IMR-90 (cell line): ENCODE results near the gene LRCH3. TPM values are rescaled to one million over a fixed set of nuclear protein-coding genes. Genes with fewer than 3 reads are reported as not detected.

ENCODE experiments used
- ATAC-seq: fragments of 200-7000 bp; cut with Tn5 transposase; 2 replicates; pipeline ENCODE4 v1.9.1; 2020; ENCODE audit warnings: low read depth, mild to moderate bottlenecking, moderate library complexity
- BruUV-seq: library from RNA; stranded (reverse); fragments of 400-500 nt; replicated peaks from 2 replicates; lab custom pipeline; 2021; lab: Mats Ljungman, UMichigan
- CTCF ChIA-PET: fragments of 300-600 bp; formaldehyde crosslinking; extraction: SDS; loops from one replicate; lab custom pipeline; 2021; ENCODE audit warnings: antibody characterized with exemption; lab: Yijun Ruan, JAX
- POLR2A ChIA-PET: fragments of 300-600 bp; sonication (Branson Sonifier 250); formaldehyde crosslinking; loops from one replicate; lab custom pipeline; 2022; ENCODE audit warnings: antibody characterized with exemption; ENCODE audit not compliant: unreplicated experiment; lab: Charles Lee
- DNase-seq: peaks from one replicate; pipeline ENCODE4 v3.0.0; 2013
- H2AFZ ChIP-seq: replicated peaks from 2 replicates; pipeline ENCODE3; 2013; ENCODE audit warnings: low read length, mild to moderate bottlenecking; ENCODE audit not compliant: poor library complexity
- H2AK5ac ChIP-seq: 2 replicates; pipeline ENCODE4 v1.6.1; 2013; ENCODE audit warnings: low read depth, low read length, inconsistent platforms
- H2AK9ac ChIP-seq: replicated peaks from 2 replicates; pipeline ENCODE3; 2013; ENCODE audit warnings: mild to moderate bottlenecking, low read depth, low read length, moderate library complexity; ENCODE audit not compliant: poor library complexity
- H2BK120ac ChIP-seq: 2 replicates; pipeline ENCODE4 v1.6.1; 2013; ENCODE audit warnings: low read depth, low read length, inconsistent platforms
- H2BK15ac ChIP-seq: 3 replicates; pipeline ENCODE4 v1.6.1; 2013; ENCODE audit warnings: low read depth, low read length, inconsistent platforms
- H2BK20ac ChIP-seq: 2 replicates; pipeline ENCODE4 v1.6.1; 2013; ENCODE audit warnings: low read depth, mild to moderate bottlenecking, inconsistent platforms, low read length, moderate library complexity
- H2BK5ac ChIP-seq: 2 replicates; pipeline ENCODE4 v1.6.1; 2013; ENCODE audit warnings: mild to moderate bottlenecking, low read depth, low read length, inconsistent platforms; ENCODE audit not compliant: poor library complexity, severe bottlenecking
- H3K14ac ChIP-seq: replicated peaks from 2 replicates; pipeline ENCODE4 v1.6.1; 2013; ENCODE audit warnings: low read depth, low read length, inconsistent platforms
- H3K18ac ChIP-seq: 2 replicates; pipeline ENCODE4 v1.6.1; 2013; ENCODE audit warnings: low read depth, low read length, control low read depth
- H3K23ac ChIP-seq: 2 replicates; pipeline ENCODE4 v1.6.1; 2013; ENCODE audit warnings: low read depth, low read length, inconsistent platforms
- H3K27ac ChIP-seq: 2 replicates; pipeline ENCODE4 v1.5.1; 2013; ENCODE audit warnings: mild to moderate bottlenecking, control low read depth, low read length; ENCODE audit not compliant: insufficient read depth
- H3K27me3 ChIP-seq: 2 replicates; pipeline ENCODE4 v1.6.1; 2013; ENCODE audit warnings: low read length; ENCODE audit not compliant: control insufficient read depth, insufficient read depth
- H3K36me3 ChIP-seq: 2 replicates; pipeline ENCODE4 v1.6.1; 2013; ENCODE audit warnings: low read length, mixed read lengths; ENCODE audit not compliant: control insufficient read depth, insufficient read depth
- H3K4ac ChIP-seq: 2 replicates; pipeline ENCODE4 v1.6.1; 2013; ENCODE audit warnings: low read depth, low read length, inconsistent platforms
- H3K4me1 ChIP-seq: 2 replicates; pipeline ENCODE4 v1.6.1; 2013; ENCODE audit warnings: low read length, mixed read lengths; ENCODE audit not compliant: control insufficient read depth, insufficient read depth
- H3K4me2 ChIP-seq: 2 replicates; pipeline ENCODE4 v1.6.1; 2013; ENCODE audit warnings: low read depth, mild to moderate bottlenecking, control low read depth, low read length, moderate library complexity
- H3K4me3 ChIP-seq: 2 replicates; pipeline ENCODE4 v1.5.1; 2013; ENCODE audit warnings: low read depth, mild to moderate bottlenecking, control low read depth, low read length, moderate library complexity; ENCODE audit not compliant: insufficient read depth
- H3K56ac ChIP-seq: 2 replicates; pipeline ENCODE4 v1.6.1; 2013; ENCODE audit warnings: low read length, inconsistent platforms; ENCODE audit not compliant: insufficient read depth; ENCODE audit errors: extremely low read depth
- H3K79me1 ChIP-seq, 2 experiments: 2 replicates each; pipeline ENCODE4 v1.6.1; 2013; ENCODE audit warnings: low read length in 2 of 2, inconsistent platforms in 1 of 2, low read depth in 1 of 2
- H3K9ac ChIP-seq: 2 replicates; pipeline ENCODE4 v1.6.1; 2013; ENCODE audit warnings: low read depth, low read length, control low read depth
- H3K9me1 ChIP-seq: 2 replicates; pipeline ENCODE4 v1.6.1; 2013; ENCODE audit warnings: low read length, inconsistent platforms; ENCODE audit not compliant: insufficient read depth
- H3K9me3 ChIP-seq: 2 replicates; pipeline ENCODE4 v1.6.1; 2013; ENCODE audit warnings: low read length; ENCODE audit not compliant: control insufficient read depth, insufficient read depth
- H4K20me1 ChIP-seq: 2 replicates; pipeline ENCODE4 v1.6.1; 2013; ENCODE audit warnings: low read length, inconsistent platforms; ENCODE audit not compliant: insufficient read depth
- H4K5ac ChIP-seq: 2 replicates; pipeline ENCODE4 v1.6.1; 2013; ENCODE audit warnings: mild to moderate bottlenecking, low read depth, low read length, control low read depth
- H4K8ac ChIP-seq, 2 experiments: 2 replicates each; pipeline ENCODE4 v1.6.1; 2013; ENCODE audit warnings: low read depth in 2 of 2, low read length in 2 of 2, control low read depth in 1 of 2, inconsistent platforms in 1 of 2
- H4K91ac ChIP-seq: 2 replicates; pipeline ENCODE4 v1.6.1; 2013; ENCODE audit warnings: low read depth, low read length, inconsistent platforms; ENCODE audit not compliant: insufficient read depth
- NFE2L2 ChIP-seq: fragments of 150-350 bp; IDR thresholded peaks from 2 replicates; pipeline ENCODE4 v1.6.1; 2016; ENCODE audit warnings: low read depth, mild to moderate bottlenecking, low read length
- RAD21 ChIP-seq: IDR thresholded peaks from 2 replicates; pipeline ENCODE4 v1.6.1; 2012; ENCODE audit warnings: low read length, improper control_type of control experiment
- dilution Hi-C: fragments of 300-500 bp; cut with HindIII; formaldehyde crosslinking; loops from one replicate; pipeline ENCODE4 v1.14.3; 2018; ENCODE audit warnings: low sequenced_read_pairs; ENCODE audit not compliant: unreplicated experiment
- in situ Hi-C: fragments of 300-500 bp; cut with MboI; formaldehyde crosslinking; loops from 3 replicates; pipeline ENCODE4 v1.14.3; 2019; ENCODE audit warnings: low sequenced_read_pairs, inconsistent platforms, mixed read lengths
- intact Hi-C: fragments of 100-400 bp; cut with micrococcal nuclease; formaldehyde crosslinking; loops from 2 replicates; pipeline ENCODE4 v1.10.0; 2022
- polyA plus RNA-seq, 3 experiments: library from polyadenylated mRNA; depleted of rRNA; stranded (reverse); fragments of >200 nt; gene quantifications; 2 replicates each; pipeline ENCODE4 v1.2.3, GENCODE V29; 2012; ENCODE audit warnings: low replicate concordance in 1 of 3
- total RNA-seq: library from RNA; depleted of rRNA; stranded (reverse); fragments of >200 nt; gene quantifications from 2 replicates; pipeline ENCODE4 v1.2.3, GENCODE V29; 2012
- TF ChIP-seq, protein P1 (sequence below): conservative IDR thresholded peaks from 2 replicates; pipeline ENCODE4 v1.5.1; 2012; ENCODE audit warnings: mild to moderate bottlenecking, low read depth, low read length, improper control_type of control experiment

Gene LRCH3
- total and polyA plus RNA-seq, 2 of the 4 experiments (the other 2 are of a cell fraction) = 28.5 to 40.5 TPM

GRCh38 chr3:197761784-197762183 lies 29.3 kb upstream of the LRCH3 start:
- H3K27ac ChIP-seq = no peak overlapping the region
- H3K36me3 ChIP-seq = peaks cover 20% of the 10 kb centered on the region
- H3K18ac ChIP-seq = no peak overlapping the region
- no peak overlapping the region for H4K8ac ChIP-seq
- H3K9me1 ChIP-seq = no peaks in the 10 kb centered on the region
- BruUV-seq = no TSS peak
- TF ChIP-seq, protein P1, sequence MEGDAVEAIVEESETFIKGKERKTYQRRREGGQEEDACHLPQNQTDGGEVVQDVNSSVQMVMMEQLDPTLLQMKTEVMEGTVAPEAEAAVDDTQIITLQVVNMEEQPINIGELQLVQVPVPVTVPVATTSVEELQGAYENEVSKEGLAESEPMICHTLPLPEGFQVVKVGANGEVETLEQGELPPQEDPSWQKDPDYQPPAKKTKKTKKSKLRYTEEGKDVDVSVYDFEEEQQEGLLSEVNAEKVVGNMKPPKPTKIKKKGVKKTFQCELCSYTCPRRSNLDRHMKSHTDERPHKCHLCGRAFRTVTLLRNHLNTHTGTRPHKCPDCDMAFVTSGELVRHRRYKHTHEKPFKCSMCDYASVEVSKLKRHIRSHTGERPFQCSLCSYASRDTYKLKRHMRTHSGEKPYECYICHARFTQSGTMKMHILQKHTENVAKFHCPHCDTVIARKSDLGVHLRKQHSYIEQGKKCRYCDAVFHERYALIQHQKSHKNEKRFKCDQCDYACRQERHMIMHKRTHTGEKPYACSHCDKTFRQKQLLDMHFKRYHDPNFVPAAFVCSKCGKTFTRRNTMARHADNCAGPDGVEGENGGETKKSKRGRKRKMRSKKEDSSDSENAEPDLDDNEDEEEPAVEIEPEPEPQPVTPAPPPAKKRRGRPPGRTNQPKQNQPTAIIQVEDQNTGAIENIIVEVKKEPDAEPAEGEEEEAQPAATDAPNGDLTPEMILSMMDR = no peak
- TF ChIP-seq NFE2L2 = no peak
- no peak for TF ChIP-seq RAD21
- no peak for ATAC-seq
- no peak overlapping the region for H2BK120ac ChIP-seq
- POLR2A ChIA-PET = no interaction called here
- no peak overlapping the region for H2AK9ac ChIP-seq
- in situ Hi-C loops (no loop called here), dilution Hi-C loops (no loop called here), intact Hi-C loops (no loop called here)
- H2BK20ac ChIP-seq = no peak overlapping the region
- H3K14ac ChIP-seq = no peak overlapping the region
- CTCF ChIA-PET = no interaction called here
- H3K56ac ChIP-seq = no peak overlapping the region
- H4K91ac ChIP-seq = no peak overlapping the region
- no peak overlapping the region for H4K5ac ChIP-seq
- H4K20me1 ChIP-seq = peaks cover 9% of the 10 kb centered on the region; the same call in 1 of the 2 replicates
- H2AFZ ChIP-seq = no peak overlapping the region
- H3K4me1 ChIP-seq = no peaks in the 10 kb centered on the region
- no peaks in the 10 kb centered on the region for H3K27me3 ChIP-seq
- H3K9ac ChIP-seq = no peak overlapping the region
- no peak overlapping the region for H3K23ac ChIP-seq
- peaks cover 11 to 27% of the 10 kb centered on the region in 2 experiments; a peak in 3 of 4 replicates for H3K79me1 ChIP-seq
- H2BK15ac ChIP-seq = no peak overlapping the region
- H3K4me2 ChIP-seq = no peak overlapping the region
- H3K9me3 ChIP-seq = no peaks in the 10 kb centered on the region
- H3K4ac ChIP-seq = no peak overlapping the region
- H2BK5ac ChIP-seq = no peak overlapping the region
- H2AK5ac ChIP-seq = no peak overlapping the region
- no peak overlapping the region for H3K4me3 ChIP-seq
- no peak for DNase-seq
